Measurements from ENCODE around the gene MCU.

MCU gene

DNA sequence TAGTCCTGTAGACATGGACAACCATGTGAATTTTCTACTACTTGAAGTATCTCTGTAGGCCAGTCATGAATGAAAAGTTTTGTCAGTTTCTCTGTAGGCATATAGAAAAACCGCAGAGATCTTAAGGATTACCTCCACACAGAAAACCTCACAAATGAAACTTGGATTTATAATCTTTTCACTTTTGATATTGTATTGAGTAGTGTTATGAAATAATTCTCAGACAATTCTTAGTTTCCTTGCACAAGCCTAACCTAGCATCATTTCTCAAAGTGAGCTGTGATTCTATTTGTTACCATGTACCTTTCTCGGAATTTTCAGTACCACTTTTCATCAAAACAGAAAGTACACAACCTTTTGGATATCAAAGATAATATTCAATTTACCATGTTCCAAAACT, 150.2 kb downstream of the MCU start:
- H3K4me3 ChIP-seq (replicated peaks; ENCODE audit: low read depth, low read length): no peak overlapping the region
- DNase-seq (ENCODE audit: extremely low read depth, low read depth): no peak
- no peak for TF ChIP-seq CTCF (IDR thresholded peaks at IDR 0.05; ENCODE audit: low read depth, low read length, missing control alignments)

- no peak for TF ChIP-seq CTCF (IDR thresholded peaks at IDR 0.05; ENCODE audit: low read depth, low read length, missing control alignments)
- DNase-seq (ENCODE audit: extremely low read depth, low read depth): peak; percentile 42
Observed at GRCh38 chr10:72846238-72846637, 154.3 kb downstream of the MCU start.

DNA sequence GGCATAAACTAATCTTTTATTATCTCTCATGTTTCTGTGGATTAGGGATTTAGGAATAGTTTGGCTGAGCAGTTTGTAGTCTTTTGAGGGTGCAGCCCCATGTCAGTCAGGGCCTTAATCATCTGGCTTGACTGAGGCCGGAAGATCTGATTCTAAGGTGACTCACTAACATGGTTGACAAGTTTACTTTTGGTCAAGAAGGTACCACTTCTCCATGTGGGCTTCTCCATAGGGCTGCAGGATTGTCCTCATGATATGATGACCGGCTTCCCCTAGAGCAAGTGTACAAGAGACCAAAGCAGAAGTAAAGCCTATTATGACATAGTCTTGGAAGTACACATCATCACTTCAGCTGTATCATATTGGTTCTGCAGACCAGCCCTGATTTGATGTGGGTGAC, 155.7 kb downstream of the MCU start:
- H3K4me3 ChIP-seq (replicated peaks; ENCODE audit: low read depth, low read length): no peak overlapping the region
- DNase-seq (ENCODE audit: extremely low read depth, low read depth): no peak
- TF ChIP-seq CTCF (IDR thresholded peaks at IDR 0.05; ENCODE audit: low read depth, low read length, missing control alignments): no peak

More at GRCh38 chr10:72846238-72846637, 154.3 kb downstream of the MCU start:
- H3K4me3 ChIP-seq (replicated peaks; ENCODE audit: low read depth, low read length): no peak overlapping the region

GRCh38 chr10:72850861-72851260, 158.9 kb downstream of the MCU start:
- no peak for TF ChIP-seq CTCF (IDR thresholded peaks at IDR 0.05; ENCODE audit: low read depth, low read length, missing control alignments)
- no peak overlapping the region for H3K4me3 ChIP-seq (replicated peaks; ENCODE audit: low read depth, low read length)
- no peak for DNase-seq (ENCODE audit: extremely low read depth, low read depth)

GRCh38 chr10:72851509-72851908, 159.6 kb downstream of the MCU start:
- no peak overlapping the region for H3K4me3 ChIP-seq (replicated peaks; ENCODE audit: low read depth, low read length)
- TF ChIP-seq CTCF (IDR thresholded peaks at IDR 0.05; ENCODE audit: low read depth, low read length, missing control alignments): no peak
- DNase-seq (ENCODE audit: extremely low read depth, low read depth): no peak

DNA sequence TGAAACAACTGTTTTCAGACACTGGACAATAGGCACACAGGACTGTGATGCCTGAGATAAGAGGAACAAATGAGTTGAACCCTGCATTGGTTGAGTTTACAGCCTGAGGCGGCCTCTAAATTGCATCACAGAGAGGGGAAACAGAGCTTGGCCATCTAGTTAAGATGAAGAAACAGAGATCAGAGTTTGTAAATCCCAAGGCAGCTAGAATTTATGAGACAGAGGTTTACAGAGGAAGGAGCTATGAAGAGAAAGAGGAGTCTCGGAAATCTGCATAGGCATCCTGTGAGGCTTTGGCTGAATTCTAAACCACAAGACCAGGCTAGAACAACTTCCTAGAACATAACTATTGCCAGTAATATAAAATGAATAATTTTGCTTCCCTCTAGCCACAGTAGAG, 160.6 kb downstream of the MCU start:
- no peak for DNase-seq (ENCODE audit: extremely low read depth, low read depth)
- TF ChIP-seq CTCF (IDR thresholded peaks at IDR 0.05; ENCODE audit: low read depth, low read length, missing control alignments): no peak
- no peak overlapping the region for H3K4me3 ChIP-seq (replicated peaks; ENCODE audit: low read depth, low read length)

DNA sequence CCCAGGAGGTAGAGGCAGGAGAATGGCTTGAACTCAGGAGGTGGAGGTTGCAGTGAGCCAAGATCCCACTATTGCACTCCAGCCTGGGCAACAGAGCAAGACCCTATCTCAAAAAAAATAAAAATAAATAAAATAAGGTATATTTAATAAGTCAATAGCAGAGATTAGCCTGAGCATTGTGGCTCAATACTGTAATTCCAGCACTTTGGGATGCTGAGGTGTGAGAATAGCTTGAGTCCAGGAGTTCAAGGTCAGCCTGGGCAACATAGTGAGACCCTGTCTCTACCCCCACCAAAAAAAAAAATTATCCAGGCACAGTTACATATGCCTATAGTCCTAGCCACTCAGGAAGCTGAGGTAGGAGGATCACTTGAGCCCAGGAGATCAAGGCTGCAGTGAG, 163.2 kb downstream of the MCU start:
- no peak for TF ChIP-seq CTCF (IDR thresholded peaks at IDR 0.05; ENCODE audit: low read depth, low read length, missing control alignments)
- no peak for DNase-seq (ENCODE audit: extremely low read depth, low read depth)
- no peak overlapping the region for H3K4me3 ChIP-seq (replicated peaks; ENCODE audit: low read depth, low read length)

All from HFF-Myc (cell line).